Left ventricle myocardium superior (tissue), 1 donor: ENCODE measurements around the gene RARRES2. TPM values are rescaled to one million over a fixed set of nuclear protein-coding genes. Genes with fewer than 3 reads are reported as not detected.
A peak's percentile ranks its signal among the peaks of the same experiment; 100 is the strongest.
"Not testable (repeated sequence)": the region's sequence is repeated elsewhere in the genome, so short reads cannot be mapped to it uniquely, and the experiment has no call there.

Source experiments
- ATAC-seq: fragments of 200-7000 bp; cut with Tn5 transposase; one replicate; pipeline ENCODE4 v1.9.1; 2020; ENCODE audit warnings: mild to moderate bottlenecking, moderate library complexity
- DNase-seq: peaks from one replicate; pipeline ENCODE4 v3.0.0-alpha.2; 2020
- intact Hi-C: fragments of 100-400 bp; cut with micrococcal nuclease; formaldehyde crosslinking; loops from one replicate; pipeline ENCODE4 v1.11.0; 2022
- total RNA-seq: library from RNA; stranded (reverse); fragmentation: NEBNext Ultra II Directional; extraction: Animal tissue kit (Norgen Biotek cat#: 25700); gene quantifications from one replicate; pipeline ENCODE4 v1.2.1, GENCODE V29; 2021
- donor health status: DM: no; HTN: yes; CAD: no; lungs with severe emphysema.

The RARRES2 gene
- total RNA-seq, 1 donor from 2014 or later, result 18.7 TPM

- ATAC-seq, result no peak
- intact Hi-C loops, result no loop called here
- DNase-seq, result no peak
Measured at GRCh38 chr7:150326657-150327268, 14.7 kb downstream of the RARRES2 start.

- intact Hi-C loops, result no loop called here
- DNase-seq (no peak), ATAC-seq (no peak)
Measured at GRCh38 chr7:150325901-150326300, 15.5 kb downstream of the RARRES2 start.

GRCh38 chr7:150325110-150325611 is 16.3 kb downstream of the RARRES2 start:
- intact Hi-C loops, result no loop called here
- ATAC-seq, result peak; percentile 14

GRCh38 chr7:150324373-150324961 is 17.0 kb downstream of the RARRES2 start:
- intact Hi-C loops, result no loop called here
- no peak for DNase-seq
- no peak for ATAC-seq

More at GRCh38 chr7:150325110-150325611, 16.3 kb downstream of the RARRES2 start:
- DNase-seq, result no peak

- DNase-seq, result no peak
- intact Hi-C loops, result no loop called here
- ATAC-seq, result peak; percentile 36
Measured at GRCh38 chr7:150323682-150324372, 17.6 kb downstream of the RARRES2 start.

GRCh38 chr7:150322833-150323681 is 18.4 kb downstream of the RARRES2 start, which contains the start of the genes ACTR3C and LRRC61:
ACTR3C (minus strand) TSS chr7:150323545; CDS start chr7:150295296, 28,249 bp downstream.
LRRC61 (plus strand) TSS chr7:150323355; CDS start chr7:150336862, 13,507 bp downstream.
- DNase-seq (peak; percentile 72), ATAC-seq (peak; percentile 89)
- intact Hi-C loops, result no loop called here

GRCh38 chr7:150322114-150322832 is 19.2 kb downstream of the RARRES2 start:
- intact Hi-C loops, result no loop called here
- no peak for ATAC-seq
- DNase-seq, result no peak

GRCh38 chr7:150321788-150322113 is 19.7 kb downstream of the RARRES2 start:
- no peak for ATAC-seq
- DNase-seq, result no peak
- intact Hi-C loops, result no loop called here

- DNase-seq, result no peak
- ATAC-seq, result no peak
- intact Hi-C loops, result no loop called here
Measured at GRCh38 chr7:150317748-150318444, 23.5 kb downstream of the RARRES2 start.

GRCh38 chr7:150316987-150317386 is 24.4 kb downstream of the RARRES2 start:
- ATAC-seq, intact Hi-C loops, DNase-seq: not testable (repeated sequence)

- no peak for ATAC-seq
Measured at GRCh38 chr7:150314639-150315239, 26.7 kb downstream of the RARRES2 start.

GRCh38 chr7:150313870-150314269 is 27.6 kb downstream of the RARRES2 start:
- intact Hi-C loops, result no loop called here
- DNase-seq, result no peak
- ATAC-seq, result no peak

More at GRCh38 chr7:150314639-150315239, 26.7 kb downstream of the RARRES2 start:
- no peak for DNase-seq
- intact Hi-C loops, result no loop called here

- DNase-seq (no peak), ATAC-seq (no peak)
- intact Hi-C loops, result no loop called here
Measured at GRCh38 chr7:150313367-150313809, 28.0 kb downstream of the RARRES2 start.

- ATAC-seq, DNase-seq, intact Hi-C loops: not testable (repeated sequence)
Measured at GRCh38 chr7:150312649-150313366, 28.6 kb downstream of the RARRES2 start.

- intact Hi-C loops, result no loop called here
- DNase-seq, result no peak
- no peak for ATAC-seq
Measured at GRCh38 chr7:150311711-150312110, 29.7 kb downstream of the RARRES2 start.

GRCh38 chr7:150311146-150311545 is 30.3 kb downstream of the RARRES2 start:
- DNase-seq (no peak), ATAC-seq (no peak)
- intact Hi-C loops, result no loop called here

- ATAC-seq (no peak), DNase-seq (no peak)
- intact Hi-C loops, result no loop called here
Measured at GRCh38 chr7:150308575-150308974, 32.9 kb downstream of the RARRES2 start.
